IPS-18a (cell line): ENCODE measurements around the gene PTGR2.
"Not testable (repeated sequence)": the region's sequence is repeated elsewhere in the genome, so short reads cannot be mapped to it uniquely, and the experiment has no call there.

Experiments
- H3K27ac ChIP-seq: one replicate; pipeline ENCODE4 v1.5.1; 2013; ENCODE audit warnings: low read length
- H3K27me3 ChIP-seq: one replicate; pipeline ENCODE4 v1.6.1; 2013; ENCODE audit warnings: mild to moderate bottlenecking, low read length; ENCODE audit not compliant: control insufficient read depth, insufficient read depth
- H3K36me3 ChIP-seq: one replicate; pipeline ENCODE4 v1.6.1; 2013; ENCODE audit warnings: low read depth, low read length; ENCODE audit not compliant: control insufficient read depth
- H3K4me1 ChIP-seq: one replicate; pipeline ENCODE4 v1.6.1; 2013; ENCODE audit warnings: low read depth, low read length; ENCODE audit not compliant: control insufficient read depth
- H3K4me3 ChIP-seq: one replicate; pipeline ENCODE4 v1.5.1; 2013; ENCODE audit warnings: low read length
- H3K9ac ChIP-seq: one replicate; pipeline ENCODE4 v1.6.1; 2013; ENCODE audit warnings: mild to moderate bottlenecking, low read length, moderate library complexity
- H3K9me3 ChIP-seq: one replicate; pipeline ENCODE4 v1.6.1; 2013; ENCODE audit warnings: low read depth, low read length; ENCODE audit not compliant: control insufficient read depth

Gene PTGR2

GRCh38 chr14:73869754-73870153 lies 18.1 kb downstream of the PTGR2 start:
- H3K9me3 ChIP-seq, H3K36me3 ChIP-seq, H3K27me3 ChIP-seq, H3K4me1 ChIP-seq, H3K27ac ChIP-seq, H3K9ac ChIP-seq, H3K4me3 ChIP-seq: not testable (repeated sequence)

GRCh38 chr14:73870525-73871235 lies 19.0 kb downstream of the PTGR2 start:
- Histone ChIP-seq H3K4me1 (peaks cover 3% of the 10 kb centered on the region), H3K36me3 (no peaks in the 10 kb centered on the region), H3K27me3 (no peaks in the 10 kb centered on the region), H3K9me3 (no peaks in the 10 kb centered on the region), H3K27ac (no peak overlapping the region), H3K4me3 (no peak overlapping the region), H3K9ac (no peak overlapping the region)

GRCh38 chr14:73873660-73874059 lies 22.0 kb downstream of the PTGR2 start:
- Histone ChIP-seq H3K36me3 (peaks cover 1% of the 10 kb centered on the region), H3K4me1 (peaks cover 3% of the 10 kb centered on the region), H3K9ac (no peak overlapping the region), H3K4me3 (no peak overlapping the region), H3K27ac (no peak overlapping the region), H3K27me3 (no peaks in the 10 kb centered on the region), H3K9me3 (no peaks in the 10 kb centered on the region)

GRCh38 chr14:73877790-73878189 lies 26.2 kb downstream of the PTGR2 start:
- H3K27ac ChIP-seq = no peak overlapping the region
- H3K36me3 ChIP-seq = peaks cover 7% of the 10 kb centered on the region
- no peaks in the 10 kb centered on the region for H3K9me3 ChIP-seq

GRCh38 chr14:73878436-73878835 lies 26.8 kb downstream of the PTGR2 start:
- Histone ChIP-seq H3K27ac (no peak overlapping the region), H3K4me1 (no peaks in the 10 kb centered on the region), H3K36me3 (peaks cover 7% of the 10 kb centered on the region), H3K27me3 (no peaks in the 10 kb centered on the region), H3K9me3 (no peaks in the 10 kb centered on the region), H3K9ac (no peak overlapping the region), H3K4me3 (no peak overlapping the region)

More at GRCh38 chr14:73877790-73878189, 26.2 kb downstream of the PTGR2 start:
- Histone ChIP-seq H3K4me1 (no peaks in the 10 kb centered on the region), H3K4me3 (no peak overlapping the region), H3K9ac (no peak overlapping the region), H3K27me3 (no peaks in the 10 kb centered on the region)

- H3K27ac ChIP-seq = no peak overlapping the region
- H3K27me3 ChIP-seq = no peaks in the 10 kb centered on the region
- H3K9me3 ChIP-seq = no peaks in the 10 kb centered on the region
- H3K4me1 ChIP-seq = no peaks in the 10 kb centered on the region
- H3K9ac ChIP-seq = no peak overlapping the region
- no peak overlapping the region for H3K4me3 ChIP-seq
- peaks cover 7% of the 10 kb centered on the region for H3K36me3 ChIP-seq
Measured at GRCh38 chr14:73879027-73879426, 27.4 kb downstream of the PTGR2 start.

- Histone ChIP-seq H3K4me1 (peaks cover 4% of the 10 kb centered on the region), H3K9me3 (no peaks in the 10 kb centered on the region), H3K27ac (no peak overlapping the region), H3K9ac (no peak overlapping the region), H3K36me3 (no peaks in the 10 kb centered on the region), H3K27me3 (no peaks in the 10 kb centered on the region), H3K4me3 (no peak overlapping the region)
Measured at GRCh38 chr14:73884438-73885190, 33.0 kb downstream of the PTGR2 start.

- H3K27me3 ChIP-seq = no peaks in the 10 kb centered on the region
- H3K36me3 ChIP-seq = no peaks in the 10 kb centered on the region
- H3K9me3 ChIP-seq = no peaks in the 10 kb centered on the region
- H3K27ac ChIP-seq = peak within 1 kb of the TSS; percentile 81
- H3K9ac ChIP-seq = peak within 1 kb of the TSS; percentile 85
- peaks cover 4% of the 10 kb centered on the region for H3K4me1 ChIP-seq
- peak within 1 kb of the TSS; percentile 97 for H3K4me3 ChIP-seq
Measured at GRCh38 chr14:73886449-73887317, 35.1 kb downstream of the PTGR2 start, which contains the start of gene ZNF410. Gene ZNF410, plus strand, starts transcription at chr14:73886859. Its CDS starts 5,317 bp downstream, at chr14:73892176.

- H3K27ac ChIP-seq = no peak overlapping the region
- no peaks in the 10 kb centered on the region for H3K9me3 ChIP-seq
- H3K9ac ChIP-seq = peak overlapping the region; percentile 85
- H3K4me1 ChIP-seq = peaks cover 4% of the 10 kb centered on the region
- no peaks in the 10 kb centered on the region for H3K27me3 ChIP-seq
- H3K36me3 ChIP-seq = no peaks in the 10 kb centered on the region
- peak overlapping the region; percentile 97 for H3K4me3 ChIP-seq
Measured at GRCh38 chr14:73887318-73887616, 35.6 kb downstream of the PTGR2 start.

GRCh38 chr14:73887694-73888459 lies 36.2 kb downstream of the PTGR2 start:
- Histone ChIP-seq H3K27me3 (no peaks in the 10 kb centered on the region), H3K9me3 (no peaks in the 10 kb centered on the region), H3K27ac (no peak overlapping the region), H3K4me3 (peak overlapping the region; percentile 97), H3K9ac (peak overlapping the region; percentile 85), H3K36me3 (no peaks in the 10 kb centered on the region), H3K4me1 (peaks cover 4% of the 10 kb centered on the region)

GRCh38 chr14:73888460-73888725 lies 36.8 kb downstream of the PTGR2 start:
- Histone ChIP-seq H3K4me1 (peaks cover 4% of the 10 kb centered on the region), H3K27me3 (no peaks in the 10 kb centered on the region), H3K9me3 (no peaks in the 10 kb centered on the region), H3K9ac (no peak overlapping the region), H3K36me3 (peaks cover 3% of the 10 kb centered on the region), H3K27ac (no peak overlapping the region), H3K4me3 (no peak overlapping the region)
